ENCODE results near the gene RTP5. TPM values are rescaled to one million over a fixed set of nuclear protein-coding genes. Genes with fewer than 3 reads are reported as not detected.
"Not testable (repeated sequence)": the region's sequence is repeated elsewhere in the genome, so short reads cannot be mapped to it uniquely, and the experiment has no call there.

The RTP5 gene
- total RNA-seq, result not detected

GRCh38 chr2:241869087-241869961, at the start of gene RTP5:
Gene RTP5 (plus strand): TSS chr2:241869729. CDS start chr2:241869757, 28 bp downstream.
- no peak for ATAC-seq
- no peaks in the 10 kb centered on the region for H3K9me3 ChIP-seq
- TF ChIP-seq POLR2A (IDR thresholded peaks at IDR 0.05), result no peak
- no peak for TF ChIP-seq CTCF (IDR thresholded peaks at IDR 0.05)
- intact Hi-C loops (cut with DNase I), result no loop called here
- H3K4me1 ChIP-seq, result peaks cover 6% of the 10 kb centered on the region
- H3K27ac ChIP-seq, result no peak within 1 kb of the TSS
- H3K4me3 ChIP-seq, result no peak within 1 kb of the TSS
- H3K27me3 ChIP-seq, result peaks cover 0 to 7% of the 10 kb centered on the region in 2 donors
- DNase-seq, result no peak
- H3K36me3 ChIP-seq (replicated peaks in 1 of 2; ENCODE audit: insufficient read depth in 1 of 2, low read depth in 2 of 2), result no peaks in the 10 kb centered on the region
- 70 to 71% methylated on average over 28 to 32 of the region's 33 CpGs for WGBS, 2 donors

- 86 to 87% methylated on average over 17 to 27 of the region's 27 CpGs for WGBS, 2 donors
- DNase-seq; H3K36me3 ChIP-seq (replicated peaks in 1 of 2; ENCODE audit: insufficient read depth in 1 of 2, low read depth in 2 of 2); H3K4me3 ChIP-seq; intact Hi-C loops (cut with DNase I); ATAC-seq; H3K27me3 ChIP-seq; H3K4me1 ChIP-seq; H3K9me3 ChIP-seq; H3K27ac ChIP-seq: not testable (repeated sequence)
Measured at GRCh38 chr2:241819947-241820624, 49.4 kb upstream of the RTP5 start.

GRCh38 chr2:241820625-241821384, 48.7 kb upstream of the RTP5 start:
- TF ChIP-seq POLR2A (IDR thresholded peaks at IDR 0.05), result no peak
- TF ChIP-seq CTCF (IDR thresholded peaks at IDR 0.05), result no peak
- Histone ChIP-seq H3K36me3 (replicated peaks in 1 of 2; ENCODE audit: insufficient read depth in 1 of 2, low read depth in 2 of 2) (no peaks in the 10 kb centered on the region), H3K4me3 (no peak overlapping the region), H3K27ac (no peak overlapping the region), H3K4me1 (peaks cover 6% of the 10 kb centered on the region), H3K27me3 (no peaks in the 10 kb centered on the region), H3K9me3 (no peaks in the 10 kb centered on the region)
- DNase-seq, result no peak
- 91% methylated on average over 15 to 28 of the region's 31 CpGs for WGBS, 2 donors
- intact Hi-C loops (cut with DNase I), result no loop called here
- no peak for ATAC-seq

GRCh38 chr2:241821460-241822263, 47.9 kb upstream of the RTP5 start:
- Histone ChIP-seq H3K27ac (no peak overlapping the region), H3K4me1 (peaks cover 6% of the 10 kb centered on the region), H3K4me3 (no peak overlapping the region), H3K27me3 (no peaks in the 10 kb centered on the region), H3K36me3 (replicated peaks in 1 of 2; ENCODE audit: insufficient read depth in 1 of 2, low read depth in 2 of 2) (no peaks in the 10 kb centered on the region), H3K9me3 (peaks cover 0 to 2% (median 0%) of the 10 kb centered on the region in 3 donors)
- TF ChIP-seq CTCF (IDR thresholded peaks at IDR 0.05), result no peak
- no peak for TF ChIP-seq POLR2A (IDR thresholded peaks at IDR 0.05)
- intact Hi-C loops (cut with DNase I), result no loop called here
- WGBS, 2 donors, result 72 to 80% methylated on average over 19 to 28 of the region's 28 CpGs
- ATAC-seq, result no peak
- no peak for DNase-seq

Measured in body of pancreas (tissue), 4 donors.